ENCODE results near the gene GJE1. TPM values are rescaled to one million over a fixed set of nuclear protein-coding genes. Genes with fewer than 3 reads are reported as not detected.

GJE1 gene
- total RNA-seq, 6 experiments from 2014 or later: not detected

DNA sequence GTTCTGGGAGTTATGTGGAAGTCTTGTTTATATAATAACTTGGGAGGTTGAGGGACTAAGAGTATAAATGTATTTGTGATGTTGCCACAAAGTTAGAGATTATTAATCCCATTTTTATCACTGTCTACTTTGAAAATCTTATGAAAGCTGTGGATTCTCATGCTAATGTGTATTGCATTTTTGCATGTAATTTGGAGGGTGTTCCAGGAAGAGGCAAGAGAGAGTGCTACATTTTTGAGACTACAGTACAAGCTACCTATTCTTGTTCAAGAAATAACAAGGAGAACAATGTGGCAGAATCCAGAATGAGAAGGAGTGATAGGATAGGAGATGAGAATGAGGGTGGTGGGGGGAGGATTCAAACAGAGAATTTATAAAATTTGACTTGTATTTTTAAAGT lies 49.3 kb downstream of the GJE1 start:
- Mint-ChIP-seq H3K27me3 (ENCODE audit: insufficient read depth) (no peaks in the 10 kb centered on the region; the same call in 1 of the 2 replicates), H3K36me3 (ENCODE audit: low read depth) (peaks cover 23% of the 10 kb centered on the region), H3K4me3 (no peak overlapping the region), H3K27ac (no peak overlapping the region), H3K4me1 (ENCODE audit: low read depth) (peaks cover 11% of the 10 kb centered on the region; the same call in 1 of the 2 replicates), H3K9me3 (peaks cover 6% of the 10 kb centered on the region; the same call in 1 of the 2 replicates)
- DNase-seq: no peak
- TF ChIP-seq, protein P1, sequence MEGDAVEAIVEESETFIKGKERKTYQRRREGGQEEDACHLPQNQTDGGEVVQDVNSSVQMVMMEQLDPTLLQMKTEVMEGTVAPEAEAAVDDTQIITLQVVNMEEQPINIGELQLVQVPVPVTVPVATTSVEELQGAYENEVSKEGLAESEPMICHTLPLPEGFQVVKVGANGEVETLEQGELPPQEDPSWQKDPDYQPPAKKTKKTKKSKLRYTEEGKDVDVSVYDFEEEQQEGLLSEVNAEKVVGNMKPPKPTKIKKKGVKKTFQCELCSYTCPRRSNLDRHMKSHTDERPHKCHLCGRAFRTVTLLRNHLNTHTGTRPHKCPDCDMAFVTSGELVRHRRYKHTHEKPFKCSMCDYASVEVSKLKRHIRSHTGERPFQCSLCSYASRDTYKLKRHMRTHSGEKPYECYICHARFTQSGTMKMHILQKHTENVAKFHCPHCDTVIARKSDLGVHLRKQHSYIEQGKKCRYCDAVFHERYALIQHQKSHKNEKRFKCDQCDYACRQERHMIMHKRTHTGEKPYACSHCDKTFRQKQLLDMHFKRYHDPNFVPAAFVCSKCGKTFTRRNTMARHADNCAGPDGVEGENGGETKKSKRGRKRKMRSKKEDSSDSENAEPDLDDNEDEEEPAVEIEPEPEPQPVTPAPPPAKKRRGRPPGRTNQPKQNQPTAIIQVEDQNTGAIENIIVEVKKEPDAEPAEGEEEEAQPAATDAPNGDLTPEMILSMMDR (IDR thresholded peaks at IDR 0.05): no peak

GRCh38 chr6:142183351-142183750 lies 50.6 kb downstream of the GJE1 start:
- H3K27ac Mint-ChIP-seq: no peak overlapping the region
- H3K4me3 Mint-ChIP-seq: no peak overlapping the region
- peaks cover 10% of the 10 kb centered on the region for H3K36me3 Mint-ChIP-seq (ENCODE audit: low read depth)
- DNase-seq: no peak
- H3K9me3 Mint-ChIP-seq: no peaks in the 10 kb centered on the region
- H3K4me1 Mint-ChIP-seq (ENCODE audit: low read depth): peaks cover 14% of the 10 kb centered on the region; the same call in 1 of the 2 replicates
- H3K27me3 Mint-ChIP-seq (ENCODE audit: insufficient read depth): no peaks in the 10 kb centered on the region; the same call in 1 of the 2 replicates
- TF ChIP-seq, protein P1 (IDR thresholded peaks at IDR 0.05): no peak

GRCh38 chr6:142184307-142184706 lies 51.6 kb downstream of the GJE1 start:
- H3K27me3 Mint-ChIP-seq (ENCODE audit: insufficient read depth): no peaks in the 10 kb centered on the region; the same call in 1 of the 2 replicates
- no peak overlapping the region for H3K27ac Mint-ChIP-seq
- DNase-seq: no peak
- H3K36me3 Mint-ChIP-seq (ENCODE audit: low read depth): peaks cover 14% of the 10 kb centered on the region
- no peak overlapping the region for H3K4me3 Mint-ChIP-seq
- TF ChIP-seq, protein P1 (IDR thresholded peaks at IDR 0.05): no peak
- H3K4me1 Mint-ChIP-seq (ENCODE audit: low read depth): peaks cover 18% of the 10 kb centered on the region; the same call in 1 of the 2 replicates
- H3K9me3 Mint-ChIP-seq: no peaks in the 10 kb centered on the region

Other genes with a start within 250 kb of the GJE1 start
- gene NMBR, start 14.2 kb downstream of the GJE1 start, total RNA-seq (2021; fragmentation: NEBNext Ultra II Directional; extraction: Animal tissue kit (Norgen Biotek cat#: 25700)): under 1 TPM in 2 of 6 experiments, not detected in 4; 0.14 to 0.40 TPM
- gene VTA1, start 14.3 kb downstream of the GJE1 start, total RNA-seq (2021; fragmentation: NEBNext Ultra II Directional; extraction: Animal tissue kit (Norgen Biotek cat#: 25700)): 10 to 100 TPM; 68.3 to 81.3 (median 77.1) TPM
- gene ADGRG6, start 169.1 kb downstream of the GJE1 start, total RNA-seq (2021; fragmentation: NEBNext Ultra II Directional; extraction: Animal tissue kit (Norgen Biotek cat#: 25700)): 10 to 100 TPM; 27.4 to 73.2 (median 29.7) TPM

Measured in HFFc6 (cell line).